H9 (cell line): ENCODE measurements around the gene MAP2K3. TPM values are rescaled to one million over a fixed set of nuclear protein-coding genes. Genes with fewer than 3 reads are reported as not detected.

Experiments used
- DNase-seq: peaks from one replicate; pipeline ENCODE4 v3.0.0-alpha.2; 2017
- H2AFZ ChIP-seq: one replicate; pipeline ENCODE4 v1.6.1; 2013; ENCODE audit warnings: mild to moderate bottlenecking, low read length, control low read depth, moderate library complexity
- H2AK5ac ChIP-seq: 2 replicates; pipeline ENCODE4 v1.6.1; 2013; ENCODE audit warnings: low read length, control low read depth, mixed read lengths; ENCODE audit not compliant: insufficient read length
- H2BK120ac ChIP-seq: one replicate; pipeline ENCODE4 v1.6.1; 2013; ENCODE audit warnings: low read depth, mild to moderate bottlenecking, low read length, control low read depth, inconsistent platforms; ENCODE audit not compliant: poor library complexity, severe bottlenecking
- H2BK12ac ChIP-seq: 2 replicates; pipeline ENCODE4 v1.6.1; 2013; ENCODE audit warnings: low read length, control low read depth, mixed read lengths, low read depth; ENCODE audit not compliant: insufficient read length
- H2BK15ac ChIP-seq: 2 replicates; pipeline ENCODE4 v1.6.1; 2013; ENCODE audit warnings: low read depth, low read length, control low read depth
- H2BK20ac ChIP-seq: one replicate; pipeline ENCODE4 v1.6.1; 2013; ENCODE audit warnings: low read depth, mild to moderate bottlenecking, low read length, control low read depth, inconsistent platforms; ENCODE audit not compliant: poor library complexity, severe bottlenecking
- H2BK5ac ChIP-seq: 2 replicates; pipeline ENCODE4 v1.6.1; 2013; ENCODE audit warnings: low read length, control low read depth, mixed read lengths; ENCODE audit not compliant: insufficient read length
- H3K14ac ChIP-seq: 2 replicates; pipeline ENCODE4 v1.6.1; 2013; ENCODE audit warnings: low read length, control low read depth; ENCODE audit not compliant: insufficient read depth
- H3K18ac ChIP-seq: 2 replicates; pipeline ENCODE4 v1.6.1; 2013; ENCODE audit warnings: low read depth, mild to moderate bottlenecking, mixed read lengths, low read length, control low read depth; ENCODE audit not compliant: insufficient read length
- H3K23ac ChIP-seq: 2 replicates; pipeline ENCODE4 v1.6.1; 2013; ENCODE audit warnings: low read length, control low read depth, mixed read lengths, low read depth; ENCODE audit not compliant: insufficient read length
- H3K23me2 ChIP-seq: 2 replicates; pipeline ENCODE4 v1.6.1; 2013; ENCODE audit warnings: low read depth, mild to moderate bottlenecking, mixed read lengths, low read length, control low read depth; ENCODE audit not compliant: insufficient read length, poor library complexity, severe bottlenecking
- H3K27ac ChIP-seq: 2 replicates; pipeline ENCODE4 v1.5.1; 2013; ENCODE audit warnings: low read length, control low read depth, mixed read lengths, low read depth; ENCODE audit not compliant: insufficient read length
- H3K27me3 ChIP-seq: 2 replicates; pipeline ENCODE4 v1.6.1; 2013; ENCODE audit warnings: low read length, control low read depth, inconsistent platforms; ENCODE audit not compliant: insufficient read depth
- H3K4ac ChIP-seq: 2 replicates; pipeline ENCODE4 v1.6.1; 2013; ENCODE audit warnings: low read depth, mild to moderate bottlenecking, control low read depth, inconsistent platforms, low read length, moderate library complexity
- H3K4me1 ChIP-seq: 2 replicates; pipeline ENCODE4 v1.6.1; 2013; ENCODE audit warnings: low read length, control low read depth, inconsistent platforms; ENCODE audit not compliant: insufficient read depth
- H3K4me2 ChIP-seq: 2 replicates; pipeline ENCODE4 v1.6.1; 2013; ENCODE audit warnings: low read length, control low read depth, mixed read lengths; ENCODE audit not compliant: insufficient read length, insufficient read depth
- H3K56ac ChIP-seq: 2 replicates; pipeline ENCODE4 v1.6.1; 2013; ENCODE audit warnings: low read depth, mild to moderate bottlenecking, mixed read lengths, low read length, control low read depth; ENCODE audit not compliant: insufficient read length
- H3K79me1 ChIP-seq: 2 replicates; pipeline ENCODE4 v1.6.1; 2013; ENCODE audit warnings: low read depth, mild to moderate bottlenecking, moderate library complexity, low read length, control low read depth, inconsistent platforms; ENCODE audit not compliant: insufficient read depth, poor library complexity, severe bottlenecking
- H3K79me2 ChIP-seq: 2 replicates; pipeline ENCODE4 v1.6.1; 2013; ENCODE audit warnings: low read length, control low read depth, inconsistent platforms; ENCODE audit not compliant: insufficient read depth
- H3K9ac ChIP-seq: 2 replicates; pipeline ENCODE4 v1.6.1; 2013; ENCODE audit warnings: low read length, control low read depth, mixed read lengths; ENCODE audit not compliant: insufficient read length; ENCODE audit errors: extremely low read depth
- H3K9me3 ChIP-seq: one replicate; pipeline ENCODE4 v1.6.1; 2013; ENCODE audit warnings: low read depth, low read length, inconsistent platforms; ENCODE audit not compliant: control insufficient read depth
- H3T11ph ChIP-seq: one replicate; pipeline ENCODE4 v1.6.1; 2013; ENCODE audit warnings: mild to moderate bottlenecking, low read length, control low read depth, inconsistent platforms
- H4K20me1 ChIP-seq: one replicate; pipeline ENCODE4 v1.6.1; 2013; ENCODE audit not compliant: control insufficient read depth, insufficient read length, insufficient read depth
- H4K5ac ChIP-seq: 2 replicates; pipeline ENCODE4 v1.6.1; 2013; ENCODE audit warnings: low read depth, mild to moderate bottlenecking, mixed read lengths, low read length, control low read depth; ENCODE audit not compliant: insufficient read length
- H4K8ac ChIP-seq: replicated peaks from 2 replicates; pipeline ENCODE4 v1.6.1; 2013; ENCODE audit warnings: low read length, control low read depth, mixed read lengths, low read depth; ENCODE audit not compliant: insufficient read length
- H4K91ac ChIP-seq: 2 replicates; pipeline ENCODE4 v1.6.1; 2013; ENCODE audit warnings: low read depth, mild to moderate bottlenecking, moderate library complexity, mixed read lengths, low read length, control low read depth; ENCODE audit not compliant: insufficient read length
- H3K27ac Mint-ChIP-seq, 3 experiments: 2 replicates in 2 of 3; 3 replicates in 1 of 3; pipeline ENCODE4 v1.8.0; 2020 to 2021; ENCODE audit warnings: mixed read lengths in 3 of 3, mild to moderate bottlenecking in 1 of 3, moderate library complexity in 1 of 3
- H3K27me3 Mint-ChIP-seq: 2 replicates; pipeline ENCODE4 v1.8.0; 2021; ENCODE audit warnings: low read depth, mild to moderate bottlenecking, moderate library complexity, mixed read lengths
- H3K36me3 Mint-ChIP-seq, 3 experiments: 2 replicates in 2 of 3; 3 replicates in 1 of 3; pipeline ENCODE4 v1.8.0; 2020 to 2021; ENCODE audit warnings: low read depth in 3 of 3, mixed read lengths in 3 of 3; ENCODE audit not compliant: insufficient read depth in 1 of 3
- H3K4me1 Mint-ChIP-seq, 2 experiments: 2 replicates each; pipeline ENCODE4 v1.8.0; 2020; ENCODE audit warnings: mixed read lengths in 2 of 2
- H3K4me3 Mint-ChIP-seq, 2 experiments: 2 replicates in 1 of 2; 3 replicates in 1 of 2; pipeline ENCODE4 v1.8.0; 2020 to 2021; ENCODE audit warnings: mild to moderate bottlenecking in 2 of 2, mixed read lengths in 2 of 2, moderate library complexity in 1 of 2
- H3K9me3 Mint-ChIP-seq, 2 experiments: 2 replicates in 1 of 2; 3 replicates in 1 of 2; pipeline ENCODE4 v1.8.0; 2020; ENCODE audit warnings: mild to moderate bottlenecking in 2 of 2, mixed read lengths in 2 of 2, moderate library complexity in 1 of 2
- WGBS: extraction: QIAGEN DNeasy Blood & Tissue Kit; methylation state at CpG from one replicate; pipeline ENCODE4 v1.1.7; 2013; ENCODE audit warnings: missing lambda C conversion rate, low lambda C conversion rate, mixed read lengths; ENCODE audit not compliant: insufficient read length; ENCODE audit errors: extremely low coverage; 5-methylcytosine and 5-hydroxymethylcytosine counted together
- total RNA-seq: library from RNA; stranded (reverse); gene quantifications from 2 replicates; pipeline ENCODE4 v1.2.1, GENCODE V29; 2021
- TF ChIP-seq, protein P1 (sequence below): fragments of 200-600 bp; sonication (generic); conservative IDR thresholded peaks from 3 replicates; pipeline ENCODE4 v1.8.0; 2021; ENCODE audit warnings: antibody characterized with exemption, mild to moderate bottlenecking

Gene MAP2K3
- total RNA-seq, 1 experiment from 2014 or later: 26.1 TPM

DNA sequence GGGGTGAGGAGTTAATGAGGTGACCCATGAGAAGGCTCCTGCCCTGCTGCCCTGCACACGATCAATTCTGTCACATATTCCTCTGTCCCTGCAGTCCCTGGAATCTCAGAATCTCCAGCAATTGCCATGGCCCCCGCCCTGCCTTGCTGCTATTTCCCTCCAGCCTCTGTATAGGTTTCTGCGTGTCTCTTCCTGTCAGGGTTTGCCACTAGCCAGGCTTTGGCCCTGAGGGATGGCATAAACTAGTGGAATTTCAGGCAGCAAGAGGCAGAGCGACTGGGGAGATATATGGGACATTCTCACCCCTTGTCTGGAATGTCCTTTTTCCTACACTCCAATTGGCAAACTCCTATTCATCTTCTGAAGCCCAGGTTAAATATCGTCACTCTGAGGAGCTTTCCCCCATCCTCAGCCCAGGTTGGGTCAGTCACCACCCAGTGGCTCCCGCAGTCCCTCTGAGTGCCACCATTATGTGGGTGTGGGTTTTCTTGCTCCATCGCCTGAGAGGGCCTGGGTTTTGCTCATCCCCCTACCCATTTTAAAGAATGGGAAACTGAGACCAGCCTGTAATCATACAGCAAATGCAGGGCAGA is 15.8 kb upstream of the MAP2K3 start:
- no peak overlapping the region for H3K18ac ChIP-seq
- no peak overlapping the region for H3K23ac ChIP-seq
- H2AK5ac ChIP-seq: no peak overlapping the region
- H2BK15ac ChIP-seq: no peak overlapping the region
- H3K4me2 ChIP-seq: no peak overlapping the region
- no peak overlapping the region for H3K4ac ChIP-seq
- TF ChIP-seq, protein P1, sequence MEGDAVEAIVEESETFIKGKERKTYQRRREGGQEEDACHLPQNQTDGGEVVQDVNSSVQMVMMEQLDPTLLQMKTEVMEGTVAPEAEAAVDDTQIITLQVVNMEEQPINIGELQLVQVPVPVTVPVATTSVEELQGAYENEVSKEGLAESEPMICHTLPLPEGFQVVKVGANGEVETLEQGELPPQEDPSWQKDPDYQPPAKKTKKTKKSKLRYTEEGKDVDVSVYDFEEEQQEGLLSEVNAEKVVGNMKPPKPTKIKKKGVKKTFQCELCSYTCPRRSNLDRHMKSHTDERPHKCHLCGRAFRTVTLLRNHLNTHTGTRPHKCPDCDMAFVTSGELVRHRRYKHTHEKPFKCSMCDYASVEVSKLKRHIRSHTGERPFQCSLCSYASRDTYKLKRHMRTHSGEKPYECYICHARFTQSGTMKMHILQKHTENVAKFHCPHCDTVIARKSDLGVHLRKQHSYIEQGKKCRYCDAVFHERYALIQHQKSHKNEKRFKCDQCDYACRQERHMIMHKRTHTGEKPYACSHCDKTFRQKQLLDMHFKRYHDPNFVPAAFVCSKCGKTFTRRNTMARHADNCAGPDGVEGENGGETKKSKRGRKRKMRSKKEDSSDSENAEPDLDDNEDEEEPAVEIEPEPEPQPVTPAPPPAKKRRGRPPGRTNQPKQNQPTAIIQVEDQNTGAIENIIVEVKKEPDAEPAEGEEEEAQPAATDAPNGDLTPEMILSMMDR: no peak
- H2BK20ac ChIP-seq: no peak overlapping the region
- H4K20me1 ChIP-seq: no peaks in the 10 kb centered on the region
- no peak overlapping the region for H3K27ac ChIP-seq
- no peak overlapping the region for H4K5ac ChIP-seq
- H3K36me3 Mint-ChIP-seq: no peaks in the 10 kb centered on the region
- no peak overlapping the region for H3K4me3 Mint-ChIP-seq
- H2AFZ ChIP-seq: no peak overlapping the region
- no peak overlapping the region for H3K56ac ChIP-seq
- H3K14ac ChIP-seq: no peak overlapping the region
- H2BK120ac ChIP-seq: no peak overlapping the region
- no peaks in the 10 kb centered on the region for H3K79me1 ChIP-seq
- H3K4me1 Mint-ChIP-seq: peaks cover 0 to 2% of the 10 kb centered on the region in 2 experiments; a peak in 1 of 4 replicates
- DNase-seq: no peak
- no CpG with 5 or more reads among the region's 7 CpGs for WGBS
- H3K27me3 ChIP-seq: no peaks in the 10 kb centered on the region
- no peak overlapping the region for H2BK5ac ChIP-seq
- no peaks in the 10 kb centered on the region for H3K9me3 ChIP-seq
- H3K23me2 ChIP-seq: no peaks in the 10 kb centered on the region
- H3K9ac ChIP-seq: no peak overlapping the region
- H4K8ac ChIP-seq: no peak overlapping the region
- H3K4me1 ChIP-seq: no peaks in the 10 kb centered on the region
- H3K27ac Mint-ChIP-seq: no peak overlapping the region; a peak in 1 of 7 replicates
- H3K9me3 Mint-ChIP-seq: no peaks in the 10 kb centered on the region
- no peak overlapping the region for H3T11ph ChIP-seq
- no peak overlapping the region for H2BK12ac ChIP-seq
- H3K27me3 Mint-ChIP-seq: peaks cover 2% of the 10 kb centered on the region
- H3K79me2 ChIP-seq: no peaks in the 10 kb centered on the region
- H4K91ac ChIP-seq: no peak overlapping the region
